Stimulated activated CD4-positive, alpha-beta T cell treated with anti-CD3 and anti-CD28 coated beads, Interleukin-2, amount 100 ng/mL, for 48 hours (primary cell): Measurements from ENCODE around the gene CTRL.
"Not testable (repeated sequence)": the region's sequence is repeated elsewhere in the genome, so short reads cannot be mapped to it uniquely, and the experiment has no call there.

Experiments used
- DNase-seq, 2 donors: peaks; one replicate each; pipeline ENCODE4 v3.0.0-alpha.2; 2020

CTRL gene

GRCh38 chr16:67931712-67932461 lies at the start of gene CTRL:
Gene CTRL (minus strand): TSS chr16:67931862. CDS start chr16:67931852, 10 bp downstream.
- DNase-seq = no peak

GRCh38 chr16:67979955-67980678 lies 48.5 kb upstream of the CTRL start, which contains the start of gene DPEP3:
Gene DPEP3 (minus strand): TSS chr16:67980499. CDS start chr16:67980380, 119 bp downstream.
- DNase-seq = no peak

- DNase-seq = no peak
Observed at GRCh38 chr16:67977469-67978227, 46.0 kb upstream of the CTRL start.

- no peak for DNase-seq
Observed at GRCh38 chr16:67977005-67977404, 45.3 kb upstream of the CTRL start.

GRCh38 chr16:67976205-67976604 lies 44.5 kb upstream of the CTRL start:
- no peak for DNase-seq

GRCh38 chr16:67975321-67976105 lies 43.9 kb upstream of the CTRL start:
- no peak for DNase-seq

GRCh38 chr16:67972285-67972684 lies 40.6 kb upstream of the CTRL start:
- DNase-seq = not testable (repeated sequence)

GRCh38 chr16:67971111-67971510 lies 39.4 kb upstream of the CTRL start:
- no peak for DNase-seq

- DNase-seq = no peak
Observed at GRCh38 chr16:67969254-67970039, 37.8 kb upstream of the CTRL start.

GRCh38 chr16:67968400-67969253 lies 37.0 kb upstream of the CTRL start, which contains the start of gene SLC12A4:
Gene SLC12A4 (minus strand): TSS chr16:67968637. CDS start chr16:67968553, 84 bp downstream.
- DNase-seq = peak; percentile 84 to 90

- peak; percentile 23 to 28 for DNase-seq
Observed at GRCh38 chr16:67967958-67968399, 36.3 kb upstream of the CTRL start.

- no peak for DNase-seq
Observed at GRCh38 chr16:67967183-67967957, 35.7 kb upstream of the CTRL start.

- DNase-seq = no peak
Observed at GRCh38 chr16:67966549-67967182, 35.0 kb upstream of the CTRL start.

GRCh38 chr16:67965668-67966548 lies 34.2 kb upstream of the CTRL start:
- DNase-seq = no peak

GRCh38 chr16:67964477-67965131 lies 32.9 kb upstream of the CTRL start:
- no peak for DNase-seq

GRCh38 chr16:67963662-67964321 lies 32.1 kb upstream of the CTRL start:
- no peak for DNase-seq

GRCh38 chr16:67963292-67963661 lies 31.6 kb upstream of the CTRL start:
- DNase-seq = no peak
